Suprapubic skin (tissue), 4 donors: Measurements from ENCODE around the gene LGALS3BP. TPM values are rescaled to one million over a fixed set of nuclear protein-coding genes. Genes with fewer than 3 reads are reported as not detected.
"Not testable (repeated sequence)": the region's sequence is repeated elsewhere in the genome, so short reads cannot be mapped to it uniquely, and the experiment has no call there.

Experiments
- DNase-seq, 2 donors: peaks; one replicate each; pipeline ENCODE4 v3.0.0-alpha.2; 2019; ENCODE audit warnings: low spot score in 2 of 2
- H3K27ac ChIP-seq: fragments of 200-600 bp; sonication (generic); one replicate; pipeline ENCODE4 v1.5.1; 2019
- H3K27me3 ChIP-seq: fragments of 200-600 bp; sonication (generic); one replicate; pipeline ENCODE4 v1.5.1; 2019
- H3K36me3 ChIP-seq: fragments of 200-600 bp; sonication (generic); one replicate; pipeline ENCODE4 v1.5.1; 2019
- H3K4me1 ChIP-seq: fragments of 200-600 bp; sonication (generic); one replicate; pipeline ENCODE4 v1.5.1; 2019
- H3K4me3 ChIP-seq: fragments of 200-600 bp; sonication (generic); one replicate; pipeline ENCODE4 v1.5.1; 2019; ENCODE audit warnings: mild to moderate bottlenecking
- H3K9me3 ChIP-seq: fragments of 200-600 bp; sonication (generic); one replicate; pipeline ENCODE4 v1.5.1; 2019
- CTCF ChIP-seq, 2 donors: fragments of 200-600 bp in 1 of 2; fragments of 450-650 bp in 1 of 2; sonication (generic) in 1 of 2; IDR thresholded peaks; one replicate each; pipeline ENCODE4 v1.5.1; 2016 to 2019; ENCODE audit warnings: antibody characterized with exemption in 2 of 2, mild to moderate bottlenecking in 1 of 2, moderate library complexity in 1 of 2
- EP300 ChIP-seq: sonication (generic); formaldehyde crosslinking; IDR thresholded peaks from one replicate; pipeline ENCODE4 v1.6.1; 2017; ENCODE audit warnings: antibody characterized with exemption
- POLR2A ChIP-seq, 2 donors: fragments of 450-650 bp; IDR thresholded peaks; one replicate each; pipeline ENCODE4 v1.6.1; 2017; ENCODE audit warnings: antibody characterized with exemption in 2 of 2, mild to moderate bottlenecking in 2 of 2, moderate library complexity in 2 of 2
- POLR2AphosphoS5 ChIP-seq, 3 donors: sonication (generic); formaldehyde crosslinking; IDR thresholded peaks; one replicate each; pipeline ENCODE4 v1.6.1; 2017; ENCODE audit warnings: antibody characterized with exemption in 3 of 3
- WGBS: methylation state at CpG from one replicate; pipeline ENCODE4 v1.1.5; 2018; 5-methylcytosine and 5-hydroxymethylcytosine counted together
- total RNA-seq, 4 donors: library from RNA; depleted of rRNA; stranded (reverse); fragments of >200 nt; gene quantifications; one replicate each; pipeline ENCODE4 v1.1.0, GENCODE V29; 2016

Gene LGALS3BP
- total RNA-seq, 4 donors from 2014 or later: 70.2 to 162 (median 105) TPM

- Histone ChIP-seq H3K9me3 (no peaks in the 10 kb centered on the region), H3K27ac (peak overlapping the region; percentile 84), H3K4me1 (peaks cover 84% of the 10 kb centered on the region), H3K36me3 (no peaks in the 10 kb centered on the region), H3K27me3 (peaks cover 23% of the 10 kb centered on the region), H3K4me3 (no peak overlapping the region)
- TF ChIP-seq EP300 (no peak), POLR2A (IDR thresholded peaks at IDR 0.05) (no peak), CTCF (IDR thresholded peaks at IDR 0.05) (no peak), POLR2AphosphoS5 (IDR thresholded peaks at IDR 0.05) (no peak)
- peak; percentile 64 to 80 for DNase-seq
- 89% methylated on average over 9 of the region's 9 CpGs for WGBS
These were observed 42.8 kb upstream of the LGALS3BP start for GRCh38 chr17:79022507-79022991.

GRCh38 chr17:79021929-79022328 lies 42.2 kb upstream of the LGALS3BP start:
- Histone ChIP-seq H3K27ac (peak overlapping the region; percentile 81), H3K27me3 (peaks cover 23% of the 10 kb centered on the region), H3K4me1 (peaks cover 77% of the 10 kb centered on the region)
- not testable (repeated sequence) for H3K9me3 ChIP-seq, H3K36me3 ChIP-seq, H3K4me3 ChIP-seq
- DNase-seq: peak in 1 of 2 donors; percentile 22
- 94% methylated on average over 2 of the region's 2 CpGs for WGBS

- Histone ChIP-seq H3K9me3 (no peaks in the 10 kb centered on the region), H3K4me1 (peaks cover 66% of the 10 kb centered on the region), H3K36me3 (no peaks in the 10 kb centered on the region), H3K4me3 (no peak overlapping the region), H3K27ac (peak overlapping the region; percentile 81), H3K27me3 (peaks cover 18% of the 10 kb centered on the region)
- no peak for TF ChIP-seq POLR2A (IDR thresholded peaks at IDR 0.05)
- TF ChIP-seq EP300: no peak
- no peak for TF ChIP-seq POLR2AphosphoS5 (IDR thresholded peaks at IDR 0.05)
- TF ChIP-seq CTCF (IDR thresholded peaks at IDR 0.05): no peak
- 24% methylated on average over 2 of the region's 2 CpGs for WGBS
- peak; percentile 51 to 59 for DNase-seq
These were observed 41.0 kb upstream of the LGALS3BP start for GRCh38 chr17:79020631-79021301.

- 16% methylated on average over 19 of the region's 19 CpGs for WGBS
- TF ChIP-seq CTCF (IDR thresholded peaks at IDR 0.05) (peak; percentile 59 to 75), EP300 (no peak), POLR2AphosphoS5 (IDR thresholded peaks at IDR 0.05) (peak in 1 of 3 donors; percentile 18)
- H3K36me3 ChIP-seq: no peaks in the 10 kb centered on the region
- H3K27me3 ChIP-seq: peaks cover 13% of the 10 kb centered on the region
- H3K4me3 ChIP-seq: peak overlapping the region; percentile 7
- no peaks in the 10 kb centered on the region for H3K9me3 ChIP-seq
- peaks cover 57% of the 10 kb centered on the region for H3K4me1 ChIP-seq
- DNase-seq: peak; percentile 86
- peak overlapping the region; percentile 81 for H3K27ac ChIP-seq
These were observed 40.2 kb upstream of the LGALS3BP start for GRCh38 chr17:79019632-79020584.

GRCh38 chr17:79019261-79019631 lies 39.5 kb upstream of the LGALS3BP start:
- Histone ChIP-seq H3K4me3 (no peak overlapping the region), H3K36me3 (no peaks in the 10 kb centered on the region), H3K27ac (no peak overlapping the region), H3K27me3 (peaks cover 7% of the 10 kb centered on the region), H3K4me1 (peaks cover 51% of the 10 kb centered on the region), H3K9me3 (no peaks in the 10 kb centered on the region)
- no peak for TF ChIP-seq POLR2A (IDR thresholded peaks at IDR 0.05)
- TF ChIP-seq CTCF (IDR thresholded peaks at IDR 0.05): no peak
- TF ChIP-seq EP300: no peak
- TF ChIP-seq POLR2AphosphoS5 (IDR thresholded peaks at IDR 0.05): no peak
- WGBS: 90% methylated on average over 2 of the region's 2 CpGs
- DNase-seq: no peak
